ENCODE data around the gene CDK5R1. TPM values are rescaled to one million over a fixed set of nuclear protein-coding genes. Genes with fewer than 3 reads are reported as not detected.
A peak's percentile ranks its signal among the peaks of the same experiment; 100 is the strongest.

Gene CDK5R1
- total RNA-seq (10 to 100 TPM; 20.6 to 21.2 TPM), polyA plus RNA-seq (10 to 100 TPM in 1 of 2 donors, 1 to 10 TPM in 1; 1.2 to 10.5 TPM)

- Histone ChIP-seq H3K4me1 (ENCODE audit: insufficient read depth, low read length) (peaks cover 49% of the 10 kb centered on the region), H3K27me3 (ENCODE audit: insufficient read depth, low read length) (no peaks in the 10 kb centered on the region), H3K27ac (ENCODE audit: low read depth, low read length) (peak within 1 kb of the TSS; percentile 28), H3K4me3 (ENCODE audit: low read length in 2 of 2) (peak within 1 kb of the TSS; percentile 42 to 70), H3K36me3 (ENCODE audit: insufficient read depth, low read length) (no peaks in the 10 kb centered on the region), H3K9me3 (ENCODE audit: control insufficient read depth in 1 of 2, low read length in 2 of 2) (no peaks in the 10 kb centered on the region)
- H3K36me3 Mint-ChIP-seq, result peaks cover 8 to 19% of the 10 kb centered on the region in 2 donors
- H3K27ac Mint-ChIP-seq, result peak within 1 kb of the TSS; percentile 75 to 93 (median 87)
- peaks cover 18 to 57% (median 37%) of the 10 kb centered on the region in 4 donors for H3K4me1 Mint-ChIP-seq
- H3K27me3 Mint-ChIP-seq, result no peaks in the 10 kb centered on the region
- peak; percentile 78 to 84 (median 80) for DNase-seq
- H3K9me3 Mint-ChIP-seq, result peaks cover 0 to 2% (median 0%) of the 10 kb centered on the region in 8 donors
- intact Hi-C loops (cut with micrococcal nuclease), result loop anchor here (1.0 to 2.0 kb wide), 4 partner anchors 16 to 390 kb away; partner anchors contain the start of genes MYO1D and PSMD11
- POLR2A ChIA-PET (ENCODE audit: partially characterized antibody), result interaction anchor here (0.7 to 7.7 kb wide), 19 partner anchors 9 to 390 kb away, joined by 3 to 91 read pairs (median 3); partner anchors contain the start of genes MYO1D and PSMD11
- CTCF ChIA-PET (ENCODE audit: partially characterized antibody), result interaction anchor here (0.8 to 10.8 kb wide), 9 partner anchors 9 to 127 kb away, joined by 3 to 105 read pairs (median 4); partner anchors contain the start of gene PSMD11
- peak within 1 kb of the TSS; percentile 89 to 96 (median 92) for H3K4me3 Mint-ChIP-seq
These were observed at the start of gene CDK5R1 for GRCh38 chr17:32486701-32487472. TSS of gene CDK5R1 (plus strand) at chr17:32486993. CDS start at chr17:32487621, 628 bp downstream.

- no peak for DNase-seq
- Histone ChIP-seq H3K4me3 (ENCODE audit: low read length in 2 of 2) (no peak overlapping the region), H3K9me3 (ENCODE audit: control insufficient read depth in 1 of 2, low read length in 2 of 2) (no peaks in the 10 kb centered on the region), H3K4me1 (ENCODE audit: insufficient read depth, low read length) (peaks cover 12% of the 10 kb centered on the region), H3K36me3 (ENCODE audit: insufficient read depth, low read length) (no peaks in the 10 kb centered on the region), H3K27me3 (ENCODE audit: insufficient read depth, low read length) (no peaks in the 10 kb centered on the region), H3K27ac (ENCODE audit: low read depth, low read length) (no peak overlapping the region)
- H3K27ac Mint-ChIP-seq, result no peak overlapping the region
- H3K36me3 Mint-ChIP-seq, result peaks cover 0 to 8% of the 10 kb centered on the region in 2 donors
- CTCF ChIA-PET (ENCODE audit: partially characterized antibody), result interaction anchor here (0.7 to 1.2 kb wide), 2 partner anchors 21 to 22 kb away, joined by 3 to 6 read pairs; no protein-coding TSS in a partner anchor
- POLR2A ChIA-PET (ENCODE audit: partially characterized antibody), result no interaction called here
- intact Hi-C loops (cut with micrococcal nuclease), result loop anchor here (5.0 kb wide), 1 partner anchor 437 kb away; the partner anchor contains the start of gene MYO1D
- H3K27me3 Mint-ChIP-seq, result no peaks in the 10 kb centered on the region
- H3K4me3 Mint-ChIP-seq, result no peak overlapping the region
- H3K4me1 Mint-ChIP-seq, result peaks cover 8 to 20% (median 14%) of the 10 kb centered on the region in 4 donors
- peaks cover 0 to 5% (median 2%) of the 10 kb centered on the region in 8 donors for H3K9me3 Mint-ChIP-seq
These were observed 46.1 kb upstream of the CDK5R1 start for GRCh38 chr17:32440722-32441121.

- no peak overlapping the region for H3K4me3 ChIP-seq (ENCODE audit: low read length in 2 of 2)
- POLR2A ChIA-PET (ENCODE audit: partially characterized antibody), result no interaction called here
- peaks cover 24% of the 10 kb centered on the region for H3K4me1 ChIP-seq (ENCODE audit: insufficient read depth, low read length)
- H3K27me3 ChIP-seq (ENCODE audit: insufficient read depth, low read length), result no peaks in the 10 kb centered on the region
- H3K9me3 Mint-ChIP-seq, result no peaks in the 10 kb centered on the region
- no peak overlapping the region for H3K27ac ChIP-seq (ENCODE audit: low read depth, low read length)
- H3K27ac Mint-ChIP-seq, result peak overlapping the region in 1 of 7 donors; percentile 31
- intact Hi-C loops (cut with micrococcal nuclease), result loop anchor here (5.0 kb wide), 1 partner anchor 435 kb away; the partner anchor contains the start of gene MYO1D
- peaks cover 19 to 32% (median 24%) of the 10 kb centered on the region in 4 donors for H3K4me1 Mint-ChIP-seq
- H3K9me3 ChIP-seq (ENCODE audit: control insufficient read depth in 1 of 2, low read length in 2 of 2), result no peaks in the 10 kb centered on the region
- CTCF ChIA-PET (ENCODE audit: partially characterized antibody), result interaction anchor here (0.6 to 13.5 kb wide), 3 partner anchors 11 to 42 kb away, joined by 3 to 121 read pairs (median 3); no protein-coding TSS in a partner anchor
- no peak for DNase-seq
- H3K27me3 Mint-ChIP-seq, result no peaks in the 10 kb centered on the region
- peaks cover 3 to 13% of the 10 kb centered on the region in 2 donors for H3K36me3 Mint-ChIP-seq
- no peak overlapping the region for H3K4me3 Mint-ChIP-seq
- no peaks in the 10 kb centered on the region for H3K36me3 ChIP-seq (ENCODE audit: insufficient read depth, low read length)
These were observed 44.9 kb upstream of the CDK5R1 start for GRCh38 chr17:32441886-32442285.

- H3K27ac ChIP-seq (ENCODE audit: low read depth, low read length), result peak overlapping the region; percentile 79
- Mint-ChIP-seq H3K4me1 (peaks cover 21 to 39% (median 31%) of the 10 kb centered on the region in 4 donors), H3K27ac (peak overlapping the region; percentile 33 to 90 (median 74)), H3K4me3 (peak overlapping the region; percentile 85 to 96 (median 90)), H3K36me3 (peaks cover 6 to 26% of the 10 kb centered on the region in 2 donors), H3K9me3 (no peaks in the 10 kb centered on the region), H3K27me3 (no peaks in the 10 kb centered on the region)
- no peak for DNase-seq
- intact Hi-C loops (cut with micrococcal nuclease), result loop anchor here (1.0 to 5.0 kb wide), 4 partner anchors 17 to 433 kb away; partner anchors contain the start of genes CDK5R1, MYO1D and ZNF207
- peak overlapping the region; percentile 66 to 71 for H3K4me3 ChIP-seq (ENCODE audit: low read length in 2 of 2)
- peaks cover 27% of the 10 kb centered on the region for H3K4me1 ChIP-seq (ENCODE audit: insufficient read depth, low read length)
- H3K36me3 ChIP-seq (ENCODE audit: insufficient read depth, low read length), result peaks cover 4% of the 10 kb centered on the region
- H3K27me3 ChIP-seq (ENCODE audit: insufficient read depth, low read length), result no peaks in the 10 kb centered on the region
- H3K9me3 ChIP-seq (ENCODE audit: control insufficient read depth in 1 of 2, low read length in 2 of 2), result no peaks in the 10 kb centered on the region
- ChIA-PET CTCF (ENCODE audit: partially characterized antibody) (interaction anchor here (0.6 to 13.5 kb wide), 34 partner anchors 10 to 434 kb away, joined by 3 to 121 read pairs (median 3); partner anchors contain the start of gene MYO1D), POLR2A (ENCODE audit: partially characterized antibody) (interaction anchor here (0.7 to 2.3 kb wide), 16 partner anchors 10 to 543 kb away, joined by 3 to 10 read pairs (median 4); partner anchors contain the start of gene ZNF207)
These were observed 42.9 kb upstream of the CDK5R1 start for GRCh38 chr17:32443827-32444300.

GRCh38 chr17:32444301-32445073 lies 42.3 kb upstream of the CDK5R1 start, which contains the start of gene PSMD11:
TSS of gene PSMD11 (plus strand) at chr17:32444510. CDS start at chr17:32444524, 14 bp downstream.
- Histone ChIP-seq H3K4me3 (ENCODE audit: low read length in 2 of 2) (peak within 1 kb of the TSS; percentile 66 to 71), H3K9me3 (ENCODE audit: control insufficient read depth in 1 of 2, low read length in 2 of 2) (no peaks in the 10 kb centered on the region), H3K27me3 (ENCODE audit: insufficient read depth, low read length) (no peaks in the 10 kb centered on the region), H3K36me3 (ENCODE audit: insufficient read depth, low read length) (peaks cover 9% of the 10 kb centered on the region), H3K27ac (ENCODE audit: low read depth, low read length) (peak within 1 kb of the TSS; percentile 79), H3K4me1 (ENCODE audit: insufficient read depth, low read length) (peaks cover 27% of the 10 kb centered on the region)
- Mint-ChIP-seq H3K4me1 (peaks cover 21 to 43% (median 31%) of the 10 kb centered on the region in 4 donors), H3K36me3 (peaks cover 8 to 31% of the 10 kb centered on the region in 2 donors), H3K27me3 (no peaks in the 10 kb centered on the region), H3K4me3 (peak within 1 kb of the TSS; percentile 85 to 96 (median 90)), H3K9me3 (no peaks in the 10 kb centered on the region), H3K27ac (peak within 1 kb of the TSS; percentile 33 to 96 (median 90))
- intact Hi-C loops (cut with micrococcal nuclease), result loop anchor here (1.0 to 5.0 kb wide), 4 partner anchors 17 to 433 kb away; partner anchors contain the start of genes CDK5R1, MYO1D and ZNF207
- ChIA-PET POLR2A (ENCODE audit: partially characterized antibody) (interaction anchor here (0.7 to 2.3 kb wide), 19 partner anchors 10 to 544 kb away, joined by 3 to 10 read pairs (median 4); partner anchors contain the start of genes C17orf75, CDK5R1 and ZNF207), CTCF (ENCODE audit: partially characterized antibody) (interaction anchor here (0.5 to 13.5 kb wide), 34 partner anchors 9 to 433 kb away, joined by 3 to 121 read pairs (median 3); partner anchors contain the start of gene MYO1D)
- DNase-seq, result peak; percentile 98 to 99 (median 99)

GRCh38 chr17:32445074-32445415 lies 41.7 kb upstream of the CDK5R1 start:
- Histone ChIP-seq H3K4me3 (ENCODE audit: low read length in 2 of 2) (peak overlapping the region; percentile 64 to 66), H3K27ac (ENCODE audit: low read depth, low read length) (peak overlapping the region; percentile 79), H3K27me3 (ENCODE audit: insufficient read depth, low read length) (no peaks in the 10 kb centered on the region), H3K36me3 (ENCODE audit: insufficient read depth, low read length) (peaks cover 14% of the 10 kb centered on the region), H3K4me1 (ENCODE audit: insufficient read depth, low read length) (peaks cover 27% of the 10 kb centered on the region), H3K9me3 (ENCODE audit: control insufficient read depth in 1 of 2, low read length in 2 of 2) (no peaks in the 10 kb centered on the region)
- POLR2A ChIA-PET (ENCODE audit: partially characterized antibody), result interaction anchor here (0.9 to 2.3 kb wide), 15 partner anchors 9 to 544 kb away, joined by 3 to 10 read pairs (median 4); partner anchors contain the start of genes C17orf75, CDK5R1 and ZNF207
- intact Hi-C loops (cut with micrococcal nuclease), result loop anchor here (2.0 kb wide), 2 partner anchors 42 to 94 kb away; partner anchors contain the start of genes CDK5R1 and ZNF207
- Mint-ChIP-seq H3K4me3 (peak overlapping the region; percentile 85 to 96 (median 90)), H3K27ac (peak overlapping the region; percentile 33 to 96 (median 90)), H3K27me3 (no peaks in the 10 kb centered on the region), H3K36me3 (peaks cover 13 to 36% of the 10 kb centered on the region in 2 donors), H3K9me3 (no peaks in the 10 kb centered on the region), H3K4me1 (peaks cover 21 to 48% (median 31%) of the 10 kb centered on the region in 4 donors)
- CTCF ChIA-PET (ENCODE audit: partially characterized antibody), result interaction anchor here (1.5 to 13.5 kb wide), 9 partner anchors 9 to 431 kb away, joined by 3 to 121 read pairs (median 5); no protein-coding TSS in a partner anchor
- DNase-seq, result peak in 1 of 5 donors; percentile 63

Measured in CD4-positive, alpha-beta memory T cell (primary cell).